GM21619 (cell line): ENCODE data around the gene SRXN1.

Experiments
- ATAC-seq: cut with Tn5 transposase; IDR thresholded peaks from one replicate; pipeline ENCODE4 v1.9.1; 2021; ENCODE audit not compliant: unreplicated experiment

The SRXN1 gene

DNA sequence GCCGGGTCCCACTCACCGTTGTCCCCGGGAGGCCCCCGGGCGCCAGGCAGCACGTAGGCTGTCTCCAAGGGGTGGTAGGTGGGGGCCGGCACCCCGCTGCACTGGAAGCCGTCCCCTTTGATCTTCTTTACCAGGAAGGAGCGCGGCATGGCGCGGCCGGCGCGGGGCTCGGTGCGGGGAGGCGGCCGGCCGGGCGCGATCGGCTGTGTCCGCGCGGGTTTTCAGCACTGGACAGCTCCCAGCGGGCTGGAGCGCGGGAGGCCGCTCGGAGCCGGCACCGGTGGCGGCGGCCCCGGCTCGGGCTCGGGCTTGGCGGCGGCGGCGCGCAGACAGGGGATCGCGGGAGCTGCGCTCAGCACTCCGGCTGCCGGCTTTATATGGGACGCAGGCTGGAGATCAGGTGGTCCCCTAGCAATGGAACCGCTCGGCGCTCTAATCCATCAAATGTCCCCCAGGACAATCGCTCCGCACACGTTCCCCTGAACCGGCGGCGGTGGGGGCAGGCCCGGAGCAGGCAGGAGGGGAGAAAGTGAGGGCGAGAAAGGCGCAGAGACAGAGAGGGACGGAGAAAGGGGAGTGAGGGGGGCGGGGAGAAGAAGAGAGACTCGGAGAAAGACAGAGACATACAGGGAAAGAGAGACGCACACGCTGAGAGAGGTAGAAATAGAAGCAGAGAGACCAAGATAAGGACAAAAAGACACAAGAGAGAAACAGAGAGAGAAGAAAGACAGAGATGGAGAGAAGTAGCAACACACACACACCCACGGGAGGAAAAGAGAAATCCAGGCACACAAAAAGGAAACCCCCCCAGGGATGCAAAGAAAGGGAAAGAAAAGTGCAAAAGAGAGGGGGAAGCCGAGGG is 22.7 kb upstream of the SRXN1 start, which contains the start of gene SCRT2:
Gene SCRT2, minus strand, starts transcription at position 350 of the 862 bp plus-strand sequence. Its CDS starts 201 bp downstream, at position 149.
- ATAC-seq: no peak

DNA sequence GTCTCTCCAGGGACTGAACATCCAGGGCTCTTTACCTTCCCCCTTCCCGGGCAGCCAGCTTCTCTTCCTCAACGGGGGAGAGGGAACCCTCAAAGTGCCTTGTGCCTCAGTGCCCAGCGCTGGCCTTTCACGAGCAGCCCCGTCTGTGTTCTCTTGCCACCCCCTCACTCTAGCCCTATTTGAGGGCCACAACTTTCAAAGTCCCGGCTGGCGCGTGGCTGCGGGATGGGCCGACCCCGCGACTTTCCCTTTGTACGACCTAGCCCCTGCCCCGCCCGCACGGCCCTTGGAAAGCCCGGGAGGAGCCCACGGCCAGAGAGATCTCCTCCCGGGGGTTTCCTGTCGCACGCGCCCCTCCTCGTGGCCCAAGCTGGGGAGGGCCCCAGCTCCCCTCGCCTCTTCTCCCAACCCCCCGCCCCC is 22.0 kb upstream of the SRXN1 start:
- ATAC-seq: no peak

DNA sequence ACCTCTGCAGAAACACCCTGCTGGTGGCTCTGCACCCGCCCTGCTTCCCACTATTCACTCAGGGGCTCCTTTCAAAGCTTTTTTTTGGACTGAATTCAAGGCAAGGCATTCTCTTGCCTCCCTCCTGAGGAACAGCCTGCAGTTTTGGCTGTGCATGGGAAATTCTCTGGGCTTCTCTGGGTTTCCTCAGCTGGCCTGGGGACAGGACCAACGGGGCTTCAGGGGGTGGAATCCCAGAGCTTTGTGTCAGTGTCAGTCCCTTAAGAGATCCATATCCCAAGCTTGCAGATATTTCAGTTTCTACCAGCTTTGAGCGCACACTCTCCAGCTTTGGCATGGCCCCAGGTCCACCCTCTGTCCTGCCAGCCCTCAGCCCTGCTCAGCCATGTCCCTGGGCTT is 20.6 kb upstream of the SRXN1 start:
- ATAC-seq: no peak

DNA sequence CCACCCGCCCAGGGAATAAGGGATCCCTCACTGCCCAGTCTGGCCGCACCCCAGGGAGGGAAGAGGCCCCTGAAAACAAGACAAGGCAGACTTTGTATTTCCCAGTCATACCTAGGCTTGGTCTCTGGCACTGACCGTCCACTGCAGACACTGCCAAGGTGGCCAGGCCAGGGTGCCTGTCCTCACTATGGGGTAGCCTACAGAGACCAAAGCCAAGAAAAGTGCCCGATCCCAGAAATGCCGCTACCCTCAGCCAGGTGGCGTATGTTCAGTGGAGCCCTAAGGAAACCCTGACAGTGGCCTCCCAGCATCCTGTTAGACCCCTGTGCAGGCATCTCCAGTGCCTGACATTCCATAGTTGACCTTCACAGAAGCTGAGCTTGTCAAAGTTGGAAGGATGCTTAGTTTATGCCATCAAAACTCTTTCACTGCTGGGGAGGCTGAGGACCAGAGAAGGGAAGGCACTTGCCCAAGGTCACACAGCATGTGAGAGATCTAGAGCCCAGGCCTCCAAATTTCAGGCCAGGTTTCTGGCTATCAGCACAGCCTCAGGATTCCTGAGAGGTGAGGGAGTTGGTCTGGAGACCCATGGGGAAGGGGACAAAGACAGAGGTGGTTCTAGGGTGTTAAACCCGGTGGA is 20.1 kb upstream of the SRXN1 start:
- ATAC-seq: no peak

DNA sequence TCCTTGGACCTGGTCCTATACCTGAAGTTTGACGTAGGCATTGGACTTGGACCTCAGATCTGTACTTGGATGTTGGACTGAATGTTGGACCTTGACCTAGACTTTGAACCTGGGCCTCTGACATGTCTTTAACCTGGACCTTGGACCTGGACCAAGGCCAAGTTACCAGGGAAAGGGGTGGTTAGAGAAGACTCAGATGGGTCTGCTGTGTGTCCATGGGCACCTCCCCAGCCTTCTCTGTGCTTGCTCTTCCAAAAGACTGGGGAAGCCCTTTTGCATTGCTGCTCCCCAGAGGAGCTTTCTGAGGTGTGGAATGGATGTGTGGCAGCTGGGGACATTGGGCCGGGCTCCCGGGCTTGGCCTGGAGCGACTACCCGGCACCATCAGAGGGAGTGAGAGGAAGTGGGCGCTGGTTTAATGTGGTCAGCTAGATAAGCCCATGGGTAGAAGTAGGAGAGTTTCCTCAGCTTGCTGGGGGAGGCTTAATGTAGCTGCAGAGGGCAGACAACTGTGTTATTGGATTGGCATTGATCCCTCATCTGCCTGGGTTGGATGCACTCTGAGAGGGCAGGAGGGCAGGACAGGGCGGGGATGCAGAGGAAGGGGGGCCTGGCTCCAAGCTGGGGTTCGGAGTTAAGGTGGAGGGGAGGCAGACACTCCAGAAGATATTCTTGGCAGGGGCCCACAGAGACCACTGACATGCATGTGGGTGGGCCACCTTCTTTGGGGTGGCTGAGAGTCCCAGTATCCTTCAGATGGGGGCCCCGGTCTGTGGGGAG is 18.4 kb upstream of the SRXN1 start:
- ATAC-seq: no peak

DNA sequence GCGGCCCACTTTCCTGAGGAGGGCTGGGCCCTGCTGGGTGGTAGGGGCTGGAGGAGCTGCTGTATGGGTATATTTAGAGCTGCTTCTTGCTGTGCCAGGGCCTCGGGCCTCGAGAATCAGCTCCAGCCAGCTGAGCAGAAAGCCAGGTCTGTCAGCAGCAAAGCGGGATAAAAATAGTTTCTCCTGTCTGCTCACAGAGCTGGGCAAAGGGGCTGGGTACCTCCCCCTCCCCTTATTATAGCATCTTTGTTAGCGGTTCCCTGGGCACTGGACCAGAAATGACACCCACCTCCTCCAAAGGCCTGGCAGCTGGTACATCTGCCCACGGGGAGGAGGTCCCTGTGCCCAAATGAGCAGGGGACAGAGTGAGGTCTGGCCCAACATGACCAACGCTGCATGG is 16.6 kb upstream of the SRXN1 start:
- ATAC-seq: no peak

DNA sequence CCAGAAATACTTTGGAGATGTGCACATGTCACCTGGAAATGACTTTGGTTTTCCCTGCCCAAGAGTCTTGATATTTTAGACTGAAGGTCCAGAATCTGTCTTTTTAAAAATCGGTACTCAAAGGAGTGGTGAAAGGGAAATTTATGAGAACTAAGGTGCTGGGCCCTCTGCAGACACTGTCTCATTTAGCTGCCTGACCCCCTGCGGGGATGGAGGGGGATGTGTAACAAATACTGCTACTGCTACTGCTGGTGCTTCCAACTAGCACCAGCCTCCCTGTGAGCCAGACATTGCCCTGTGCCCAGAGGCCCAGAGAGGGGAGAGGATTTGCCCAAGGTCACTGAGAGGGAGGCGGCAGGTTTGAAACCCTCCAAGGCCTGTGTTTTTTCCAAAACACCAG is 15.6 kb upstream of the SRXN1 start:
- ATAC-seq: no peak

DNA sequence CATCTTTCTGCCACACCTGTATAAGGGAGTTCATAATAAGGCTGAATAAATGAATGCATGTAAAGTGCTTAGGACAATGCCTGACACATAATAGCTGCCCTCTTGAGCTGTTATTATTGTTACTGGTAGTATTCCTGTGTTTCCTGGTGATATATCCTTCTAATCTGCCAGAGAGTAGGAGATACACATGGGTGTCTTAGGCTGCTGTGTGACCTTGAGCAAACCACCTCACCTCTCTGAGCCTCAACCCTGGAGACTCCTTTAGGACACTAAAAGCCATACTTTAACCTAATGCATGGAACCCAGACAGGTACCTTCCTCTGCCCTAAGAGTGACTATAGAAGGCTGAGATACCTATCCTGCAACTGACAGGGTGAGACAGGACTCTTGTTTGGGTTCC is 15.1 kb upstream of the SRXN1 start:
- ATAC-seq: no peak

DNA sequence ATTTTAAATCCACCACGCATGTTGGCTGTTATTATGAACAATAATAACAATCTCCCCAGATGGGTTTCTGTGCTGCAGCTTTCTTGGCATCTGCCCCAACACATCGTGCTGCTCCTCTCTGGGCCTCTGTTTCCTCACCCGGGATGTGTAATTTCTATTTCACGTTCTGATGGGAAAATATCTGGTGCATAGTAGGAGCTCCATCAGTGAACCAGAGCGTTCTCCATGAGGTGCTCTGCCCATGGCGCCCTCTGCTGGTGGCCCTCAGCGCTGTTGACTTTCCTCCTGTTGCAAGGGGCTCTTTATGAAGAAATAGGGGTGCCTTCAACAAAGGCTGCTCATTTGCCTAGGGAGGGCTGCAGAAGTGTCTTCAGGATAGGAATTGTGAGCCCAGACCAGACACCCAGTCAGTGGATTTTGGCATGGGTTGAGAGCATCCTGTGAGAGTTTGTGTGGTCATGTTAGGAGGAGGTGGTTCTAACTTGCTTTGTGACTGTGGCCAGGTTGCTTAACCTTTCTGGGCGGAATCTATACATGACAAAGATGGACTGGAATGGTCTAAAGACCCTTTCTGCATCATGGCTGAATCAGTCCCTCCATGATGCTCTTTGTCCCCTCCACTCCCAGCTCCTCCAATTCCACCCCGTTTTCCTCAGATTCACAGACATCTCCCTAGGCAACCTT is 14.5 kb upstream of the SRXN1 start:
- no peak for ATAC-seq

DNA sequence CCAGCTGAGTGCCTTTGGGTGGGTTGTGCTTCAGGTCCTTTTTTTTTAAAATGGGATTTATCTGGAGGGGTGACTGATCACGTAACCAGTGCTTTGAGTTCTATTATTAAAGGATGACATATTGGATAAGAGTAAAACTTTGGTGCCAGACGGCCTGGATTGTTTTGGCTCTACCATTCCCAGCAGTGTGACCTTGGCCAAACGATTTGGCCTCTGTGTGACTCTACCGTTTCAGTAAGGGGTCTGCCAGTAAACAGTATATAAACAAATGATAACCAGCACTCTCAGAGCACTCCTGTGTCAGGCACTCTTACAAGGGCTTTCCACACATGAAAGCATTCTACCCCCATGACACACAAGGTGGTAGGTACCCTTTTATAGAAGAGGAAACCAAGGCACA is 13.9 kb upstream of the SRXN1 start:
- no peak for ATAC-seq

DNA sequence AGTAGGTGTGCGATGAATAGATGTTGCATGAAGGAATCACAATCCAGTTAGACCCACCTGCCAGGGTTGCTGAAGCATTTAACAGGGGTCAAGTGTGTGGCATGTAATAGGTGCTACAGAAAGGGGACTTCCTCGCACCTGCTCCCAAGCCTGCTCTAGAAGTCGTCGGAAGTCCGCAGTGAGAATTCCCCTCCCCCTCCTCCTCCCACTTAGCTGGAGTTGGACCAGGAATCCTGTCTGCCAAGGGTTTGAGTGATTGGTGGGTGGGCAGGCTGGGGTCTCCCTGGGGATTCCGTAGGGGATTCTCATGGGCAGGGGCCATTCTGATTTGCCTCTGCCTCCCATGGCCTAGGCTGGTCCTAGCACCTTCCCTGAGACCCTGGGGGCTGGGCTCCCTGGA is 12.3 kb upstream of the SRXN1 start:
- ATAC-seq: no peak

DNA sequence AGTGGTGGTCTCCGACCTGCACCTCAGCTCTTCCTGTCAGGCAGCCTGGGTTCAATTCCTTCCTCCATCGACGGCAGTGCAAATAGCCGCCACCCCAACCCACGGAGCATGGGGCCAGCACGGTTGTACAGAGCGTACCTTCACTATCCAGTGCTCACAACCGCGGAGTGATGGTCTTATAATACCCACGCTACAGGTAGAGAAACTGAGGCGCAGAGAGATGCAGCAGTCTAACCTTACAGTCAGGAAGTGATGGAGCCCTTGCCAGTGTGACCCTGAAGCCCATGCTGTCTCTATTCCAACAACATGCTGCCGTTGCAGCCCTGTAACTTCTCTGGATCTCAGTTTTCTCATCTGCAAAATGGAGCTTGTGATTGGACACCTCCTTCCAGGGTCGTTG is 11.6 kb upstream of the SRXN1 start:
- ATAC-seq: no peak

DNA sequence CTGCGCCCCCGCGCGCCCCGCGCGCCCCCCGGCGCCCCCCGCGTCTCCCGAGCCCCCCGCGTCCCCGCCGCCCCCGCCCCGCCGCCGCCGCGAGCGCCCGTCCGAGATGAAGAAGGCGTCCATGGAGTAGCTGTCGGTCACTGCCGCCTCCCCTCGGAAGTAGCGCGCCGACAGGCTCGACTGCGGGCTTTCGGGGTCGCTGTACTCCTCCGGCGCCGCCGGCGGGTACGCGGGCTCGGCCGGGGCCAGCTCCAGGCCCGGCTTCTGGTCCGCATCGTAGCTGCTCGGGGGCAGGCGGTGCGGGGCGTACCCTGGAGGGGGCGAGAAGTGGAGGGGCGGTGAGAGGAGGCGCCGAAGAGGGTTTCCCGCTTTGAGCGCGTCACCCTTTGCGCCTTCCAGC is 11.2 kb upstream of the SRXN1 start:
- ATAC-seq: no peak

DNA sequence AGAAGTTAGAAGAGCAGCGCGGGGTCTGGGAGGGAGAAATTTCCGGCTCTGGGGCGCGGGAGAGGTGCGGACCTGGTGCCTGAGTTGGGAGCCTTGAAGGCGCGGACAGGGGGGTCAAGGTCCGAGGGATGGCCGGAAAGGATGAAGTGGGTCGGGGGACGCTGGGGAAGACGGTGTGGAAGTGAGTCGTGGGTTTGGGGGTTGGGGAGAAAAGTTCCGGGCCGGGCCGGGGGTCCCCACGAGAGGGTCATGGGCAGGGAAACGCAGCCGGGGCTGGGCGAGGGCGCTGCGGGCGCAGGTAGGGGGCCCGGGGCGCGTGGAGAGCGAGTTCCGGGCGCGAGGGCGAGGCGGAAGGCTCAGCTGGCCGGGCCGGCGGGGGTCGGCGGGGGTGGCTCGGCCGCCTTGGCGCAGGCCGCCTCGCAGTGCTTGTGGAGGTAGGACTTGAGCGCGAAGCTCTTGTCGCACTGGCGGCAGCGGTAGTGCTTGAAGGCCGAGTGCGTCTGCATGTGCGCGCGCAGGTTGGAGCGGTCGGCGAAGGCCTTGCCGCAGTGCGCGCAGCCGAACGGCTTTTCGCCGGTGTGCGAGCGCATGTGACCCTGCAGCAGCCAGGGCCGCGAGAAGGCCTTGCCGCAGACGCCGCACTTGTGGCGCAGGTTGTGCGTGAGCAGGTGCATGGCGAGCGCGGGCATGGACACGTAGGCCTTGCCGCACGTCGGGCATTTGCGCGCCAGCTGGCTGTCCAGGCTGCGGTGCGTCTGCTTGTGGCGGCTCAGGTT is 10.5 kb upstream of the SRXN1 start:
- ATAC-seq: no peak

DNA sequence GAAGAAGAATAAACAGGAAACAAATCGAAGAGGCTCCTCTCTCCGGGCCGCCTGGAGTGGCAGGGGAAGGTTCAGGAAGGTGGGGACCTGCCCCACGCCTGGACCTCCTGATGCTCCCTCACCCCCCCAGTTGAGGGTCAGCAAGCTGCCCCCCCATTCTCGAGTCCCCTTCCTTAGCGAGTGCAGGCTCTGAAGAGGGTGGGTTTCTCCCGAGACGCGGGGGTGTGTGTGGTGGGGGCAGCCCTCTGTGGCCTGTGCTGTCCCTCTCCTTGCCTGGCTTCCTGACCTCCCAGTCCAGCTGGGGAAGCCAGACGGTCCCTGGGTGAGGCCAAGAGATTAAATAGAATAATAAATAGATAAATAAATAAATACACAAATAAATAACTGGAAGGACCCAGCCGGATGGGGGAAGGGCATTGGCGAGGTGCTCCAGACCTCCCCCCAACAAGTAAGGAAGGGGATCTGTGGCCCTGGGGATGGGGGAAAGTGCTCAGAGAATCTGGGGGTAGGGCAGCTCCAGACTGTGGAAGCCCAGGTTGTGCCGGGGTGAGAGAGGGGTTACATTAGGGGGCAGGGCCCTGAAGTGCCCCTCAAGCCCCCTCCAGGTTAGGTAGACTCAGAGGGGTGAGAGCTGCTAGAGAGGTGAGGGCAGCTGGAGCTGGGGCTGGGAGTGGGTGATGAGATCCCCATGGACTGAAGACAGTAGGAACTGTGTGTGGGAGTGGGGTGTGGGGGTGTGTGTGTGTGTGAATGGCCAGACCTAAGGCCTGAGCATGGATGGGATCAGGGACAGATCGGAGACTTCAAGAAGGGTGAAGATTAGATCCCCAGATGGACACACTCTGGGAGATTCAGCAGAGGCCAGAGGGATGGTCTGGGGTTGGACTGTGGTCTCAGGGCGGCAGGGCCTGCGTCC is 9.5 kb upstream of the SRXN1 start:
- ATAC-seq: no peak

DNA sequence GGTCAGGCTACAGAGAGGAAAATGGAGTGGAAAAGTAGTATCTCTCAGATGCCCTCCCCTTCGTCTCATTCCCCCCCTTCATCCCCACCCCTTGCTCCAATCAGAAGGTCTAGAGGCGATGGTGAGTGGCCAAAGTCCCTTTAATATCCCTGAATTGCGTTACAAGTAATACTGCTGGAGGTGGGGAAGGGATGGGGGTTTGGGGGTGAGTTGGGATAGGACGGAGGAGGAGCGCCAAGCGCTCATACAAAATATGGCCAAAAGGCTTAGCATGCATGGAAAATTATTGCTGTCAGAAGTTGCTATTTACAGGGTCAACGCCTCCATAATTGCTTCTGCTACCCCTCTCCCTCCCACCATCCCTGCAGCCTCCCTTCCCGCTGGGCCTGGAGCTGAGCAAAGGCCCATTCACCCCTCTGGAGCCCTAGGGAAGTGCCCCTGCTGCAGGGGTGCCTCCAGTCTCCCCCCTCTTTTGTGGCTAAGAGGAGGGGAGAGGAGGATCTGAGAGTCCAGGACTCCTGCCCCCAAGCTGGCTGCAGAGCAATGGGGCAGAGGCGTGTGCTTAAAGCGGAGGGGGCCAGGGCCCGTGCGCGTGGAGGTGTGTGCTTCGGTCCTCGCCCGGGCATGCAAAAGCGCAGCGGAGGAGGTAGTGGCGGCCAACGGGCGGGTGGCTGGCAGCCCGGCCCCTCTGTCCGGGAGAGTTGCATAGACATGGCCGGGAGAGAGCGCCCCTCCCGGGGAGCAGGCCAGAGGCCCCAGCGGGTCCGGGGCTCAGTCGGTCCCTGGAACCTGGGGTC is 8.7 kb upstream of the SRXN1 start:
- no peak for ATAC-seq

DNA sequence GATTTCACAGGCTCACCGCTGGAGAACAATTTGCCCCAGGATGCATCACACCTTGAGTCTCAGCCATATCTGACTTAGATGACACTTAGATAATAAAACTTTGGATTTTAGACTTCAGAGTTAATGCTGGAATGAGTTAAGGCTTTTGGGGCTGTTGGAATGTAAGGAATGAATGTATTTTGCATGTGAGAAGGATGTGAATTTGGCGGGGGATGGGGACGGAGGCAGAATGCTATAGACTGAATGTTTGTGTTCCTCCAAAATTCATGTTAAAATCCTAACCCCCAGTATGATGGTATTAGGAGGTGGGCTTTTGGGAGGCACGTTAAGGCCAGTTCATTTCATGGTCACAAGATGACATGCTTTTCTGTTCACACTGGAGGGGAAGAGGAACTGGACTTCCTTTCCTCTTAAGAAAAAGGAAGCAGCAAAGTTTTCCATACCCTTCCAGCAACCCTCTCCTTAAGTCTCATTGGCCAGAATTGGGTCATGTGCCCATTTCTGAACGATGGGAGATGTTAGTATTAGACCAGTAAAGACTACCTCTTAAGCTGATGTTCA is 5.8 kb upstream of the SRXN1 start:
- ATAC-seq: no peak

DNA sequence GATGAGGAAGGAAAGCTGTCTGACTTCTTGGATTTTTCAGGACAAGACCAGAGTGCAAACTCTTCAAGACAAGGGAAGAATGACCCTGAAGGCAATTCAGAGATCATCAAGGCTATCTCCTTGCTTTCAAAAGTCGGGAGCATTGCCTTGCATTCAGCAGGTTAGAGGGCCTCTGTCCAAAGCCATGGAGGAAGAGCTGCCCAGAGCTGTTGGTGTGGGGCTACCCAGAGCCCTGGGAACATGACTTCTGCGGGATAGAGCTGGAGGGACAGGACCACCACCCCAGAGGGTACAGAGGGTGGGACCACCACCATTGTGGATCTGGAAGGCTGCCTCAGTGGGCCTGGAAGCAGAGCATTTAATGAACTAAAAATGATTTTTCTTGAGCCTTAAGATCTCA is 5.2 kb upstream of the SRXN1 start:
- no peak for ATAC-seq
